ENCODE measurements around the gene ANKRD29.

ANKRD29 gene, protein sequence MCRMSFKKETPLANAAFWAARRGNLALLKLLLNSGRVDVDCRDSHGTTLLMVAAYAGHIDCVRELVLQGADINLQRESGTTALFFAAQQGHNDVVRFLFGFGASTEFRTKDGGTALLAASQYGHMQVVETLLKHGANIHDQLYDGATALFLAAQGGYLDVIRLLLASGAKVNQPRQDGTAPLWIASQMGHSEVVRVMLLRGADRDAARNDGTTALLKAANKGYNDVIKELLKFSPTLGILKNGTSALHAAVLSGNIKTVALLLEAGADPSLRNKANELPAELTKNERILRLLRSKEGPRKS

DNA sequence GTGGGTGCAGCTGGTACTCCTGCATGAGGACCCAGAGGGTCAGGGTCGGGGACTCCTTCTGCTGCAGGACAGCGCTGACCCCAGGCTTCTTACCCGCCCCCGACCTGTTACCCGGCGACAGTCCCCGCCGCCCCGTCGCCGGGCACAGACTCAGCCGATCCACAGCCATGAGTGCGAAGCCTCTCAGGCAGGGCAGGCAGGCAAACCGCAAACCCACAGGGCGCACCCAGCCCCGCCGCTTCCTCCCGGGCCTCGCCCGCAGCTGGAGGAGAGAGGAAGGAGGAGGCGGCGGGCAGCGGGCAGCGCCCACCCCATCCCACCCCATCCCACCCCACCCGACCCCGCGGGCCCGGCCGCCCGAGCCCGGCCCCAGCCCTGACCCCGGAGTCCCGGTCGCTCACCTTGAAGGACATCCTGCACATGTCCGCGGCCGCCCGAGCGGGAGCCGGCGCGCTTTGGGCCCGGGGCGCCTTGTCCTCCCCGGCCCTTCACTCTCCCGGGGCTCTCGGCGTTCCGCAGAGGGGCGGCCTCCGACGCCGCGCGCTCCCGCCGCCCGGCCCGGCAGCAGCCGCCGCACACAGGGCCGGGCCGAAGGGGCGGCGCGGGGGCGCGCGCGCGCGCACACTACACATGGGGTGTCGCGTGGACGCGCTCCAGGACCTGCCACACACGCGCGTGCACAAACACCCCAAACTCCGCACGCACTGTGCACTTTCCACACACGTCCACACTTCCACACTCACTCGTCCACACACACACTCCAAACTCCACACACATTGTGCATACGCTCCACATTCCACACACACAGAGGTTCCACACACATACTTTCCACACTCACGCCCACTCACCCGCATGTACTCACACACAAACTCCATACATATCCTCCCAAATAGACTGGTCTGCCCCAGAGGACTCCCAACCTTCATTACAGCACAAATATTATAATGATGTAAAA is at the start of gene ANKRD29:
ANKRD29 (minus strand) TSS at position 603 of the 955 bp plus-strand sequence; CDS start at position 422, 181 bp downstream.
- DNase-seq: peak; percentile 39 to 65

DNA sequence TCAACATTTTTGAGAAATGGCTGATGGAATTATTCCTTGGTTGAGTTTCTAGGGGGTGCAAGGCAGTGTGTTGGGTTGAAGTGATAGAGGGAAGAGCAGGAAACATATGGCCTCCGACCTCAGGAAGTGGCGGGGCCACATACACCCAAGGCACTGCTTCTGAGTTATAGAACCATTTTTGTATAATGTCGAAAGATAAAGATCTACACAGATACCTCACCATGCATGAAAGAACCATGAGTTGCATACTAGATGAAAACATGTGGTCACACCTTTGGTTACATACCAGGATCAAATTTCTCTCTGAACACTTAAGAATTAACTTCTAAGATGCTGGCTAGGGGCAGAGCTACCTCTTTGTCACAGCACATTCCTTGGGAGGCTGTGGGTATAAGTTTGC is 49.7 kb upstream of the ANKRD29 start:
- DNase-seq: no peak

DNA sequence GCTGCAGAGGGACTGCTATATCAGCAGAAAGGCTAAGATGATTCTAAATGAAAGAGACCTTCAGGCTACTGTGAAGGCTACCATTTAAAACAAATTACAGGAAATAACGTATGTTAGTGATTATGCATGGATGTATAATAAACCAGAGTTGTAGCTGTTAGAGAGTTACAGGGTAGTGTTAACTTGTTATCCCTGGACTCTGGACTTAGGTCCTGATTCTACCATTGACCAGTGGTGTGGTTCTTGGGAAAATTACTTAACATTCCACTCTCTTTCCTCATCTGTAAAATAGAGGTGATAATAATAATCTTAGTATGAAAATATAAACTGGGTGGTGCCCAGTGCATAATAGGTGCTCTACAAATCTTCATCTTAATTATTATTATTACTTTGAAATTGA is 48.7 kb upstream of the ANKRD29 start:
- DNase-seq: no peak

DNA sequence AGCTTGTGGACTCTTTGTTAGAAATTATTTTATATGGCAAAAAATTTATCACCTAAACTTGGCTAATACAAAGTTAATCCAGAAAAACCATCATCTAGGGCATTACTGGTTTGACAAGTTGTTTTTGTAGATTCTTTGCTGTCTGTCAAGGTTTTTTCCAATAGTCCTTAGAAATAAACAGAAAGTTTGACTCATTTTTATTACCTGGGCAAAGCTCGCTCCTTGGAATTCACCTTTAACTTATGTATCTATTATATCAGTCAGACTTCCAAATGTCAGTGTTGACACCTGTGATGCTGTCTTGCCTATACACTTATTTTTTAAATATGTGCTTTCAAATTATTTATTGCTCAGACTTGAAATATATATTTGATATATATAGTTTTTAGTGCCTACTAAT is 48.2 kb upstream of the ANKRD29 start:
- DNase-seq: no peak

DNA sequence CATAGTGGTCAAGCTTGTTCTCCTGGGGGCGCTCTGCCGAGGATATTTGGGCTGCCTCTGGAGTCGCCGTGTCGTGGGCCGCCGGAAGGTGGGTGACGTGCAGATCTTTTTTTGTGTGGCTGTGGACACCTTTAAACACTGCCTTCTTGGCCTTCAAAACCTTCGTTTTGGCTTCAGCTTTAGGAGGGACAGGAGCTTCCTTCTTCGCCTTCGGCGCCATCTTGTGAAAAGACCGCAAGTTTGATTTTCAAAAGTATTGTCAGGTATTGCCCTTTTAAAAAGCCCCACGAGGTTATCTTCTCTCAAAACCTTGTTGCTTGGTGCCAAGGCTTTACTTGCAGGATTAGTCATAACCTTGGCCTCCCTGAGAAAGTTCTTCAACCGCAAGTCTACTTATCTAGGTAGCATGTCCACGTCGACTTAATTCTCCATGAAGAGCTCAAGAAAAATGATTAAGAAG is 47.4 kb upstream of the ANKRD29 start:
- no peak for DNase-seq

DNA sequence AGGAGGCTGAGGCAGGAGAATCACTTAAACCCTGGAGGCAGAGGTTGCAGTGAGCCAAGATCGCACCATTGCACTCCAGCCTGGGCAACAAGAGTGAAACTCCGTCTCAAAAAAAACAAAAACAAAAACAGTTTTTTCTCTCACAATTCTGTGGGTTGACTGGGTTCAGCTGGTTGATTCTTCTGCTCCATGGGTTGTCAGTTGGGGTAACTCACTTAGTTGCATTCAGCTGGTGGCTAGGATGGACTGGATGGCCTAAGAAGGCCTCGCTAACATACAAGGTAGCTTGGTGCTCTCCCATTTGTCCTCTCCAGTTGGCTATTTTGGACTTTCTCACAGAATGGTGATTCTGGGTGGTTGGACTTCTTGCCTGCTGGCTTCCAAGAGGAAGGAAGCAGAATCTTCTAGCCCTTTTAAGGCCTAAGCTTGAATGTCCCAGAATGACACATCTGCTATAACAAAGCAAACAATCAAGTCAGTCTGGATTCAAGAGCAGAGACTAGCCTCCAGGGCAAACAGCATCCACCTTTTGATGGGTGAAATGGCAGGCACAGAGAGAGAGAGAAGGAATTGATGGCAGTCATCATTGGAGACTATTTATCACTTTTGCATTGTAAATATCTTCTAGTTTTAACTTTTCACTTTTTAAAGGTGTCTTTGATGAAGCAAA is 44.4 kb upstream of the ANKRD29 start:
- no peak for DNase-seq

DNA sequence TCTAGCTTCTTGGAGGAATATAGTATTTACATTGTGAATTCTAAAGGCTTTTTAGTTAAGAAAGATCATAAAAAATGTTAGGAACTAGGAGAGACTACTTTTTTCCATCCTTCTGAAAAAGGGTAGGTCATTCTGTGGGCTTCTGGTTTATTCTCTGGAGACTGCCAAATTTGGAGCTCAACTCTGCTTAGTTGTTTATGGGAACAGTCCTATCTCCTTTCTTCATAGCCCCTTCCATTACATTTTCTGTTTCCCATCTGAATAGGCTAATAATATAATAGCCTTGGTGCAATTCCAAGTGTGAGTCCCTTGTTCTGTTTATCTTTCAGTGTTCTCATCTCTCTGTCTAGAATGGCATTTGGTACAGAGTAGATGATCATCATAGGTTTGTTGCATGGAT is 42.1 kb upstream of the ANKRD29 start:
- DNase-seq: no peak

DNA sequence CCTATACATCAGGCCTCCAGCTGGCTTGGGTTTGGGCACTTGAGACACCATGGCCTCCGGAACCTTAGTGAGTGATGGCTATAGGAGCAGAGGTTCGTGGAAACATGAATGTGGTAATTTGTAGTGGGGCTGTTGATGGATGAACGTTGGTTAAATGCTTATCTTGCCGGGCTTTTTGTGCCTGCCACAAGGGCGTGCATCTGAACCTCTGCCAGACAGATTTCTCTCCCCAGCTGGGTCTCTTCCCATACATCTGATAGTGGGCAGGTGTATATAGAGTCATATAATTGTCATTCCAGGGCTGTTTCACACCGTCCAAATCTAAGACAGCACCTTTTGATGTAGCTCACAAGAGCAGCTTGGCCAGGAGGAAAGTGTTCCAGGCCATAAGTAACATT is 41.3 kb upstream of the ANKRD29 start:
- DNase-seq: no peak

DNA sequence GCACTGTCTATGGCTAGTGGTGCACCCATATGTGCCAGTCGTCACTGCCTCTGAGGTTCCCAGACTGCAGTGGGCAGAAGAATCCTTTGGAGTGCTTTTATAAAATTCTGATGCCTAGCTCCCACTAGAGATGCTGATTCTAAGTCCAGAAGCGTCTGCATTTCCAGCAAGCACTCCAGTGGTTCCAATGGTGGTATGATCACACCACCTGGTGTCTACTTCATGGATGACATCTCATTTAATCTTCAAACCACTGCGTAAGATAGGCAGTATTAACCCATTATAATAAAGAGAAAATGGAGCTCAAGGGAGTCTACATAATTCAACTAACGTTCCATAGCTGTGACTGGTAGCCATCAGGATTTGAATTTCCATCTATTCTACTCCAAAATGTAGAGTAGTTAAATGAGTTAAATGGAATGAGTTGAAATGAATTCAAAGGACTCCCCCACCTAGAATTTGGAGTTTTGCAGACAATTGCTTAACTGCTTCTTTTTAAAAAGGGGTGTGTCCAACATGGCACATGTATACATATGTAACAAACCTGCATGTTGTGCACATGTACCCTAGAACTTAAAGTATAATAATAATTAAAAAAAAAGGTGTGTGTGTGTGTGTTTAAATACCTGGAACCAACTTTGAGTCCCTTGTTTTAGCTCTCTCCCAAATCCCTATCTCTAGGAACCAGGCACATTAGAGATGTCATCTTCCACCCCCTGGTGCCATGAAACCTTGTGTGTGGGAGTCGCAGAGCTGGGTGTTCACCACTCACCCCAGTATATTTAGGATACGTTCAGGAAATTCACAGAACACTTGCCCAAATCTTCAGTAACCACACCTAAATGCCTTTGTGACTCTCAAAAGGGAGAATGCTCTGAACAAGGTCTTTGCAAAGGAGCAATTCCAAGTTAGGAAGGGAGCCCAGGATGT is 40.6 kb upstream of the ANKRD29 start:
- DNase-seq: no peak

DNA sequence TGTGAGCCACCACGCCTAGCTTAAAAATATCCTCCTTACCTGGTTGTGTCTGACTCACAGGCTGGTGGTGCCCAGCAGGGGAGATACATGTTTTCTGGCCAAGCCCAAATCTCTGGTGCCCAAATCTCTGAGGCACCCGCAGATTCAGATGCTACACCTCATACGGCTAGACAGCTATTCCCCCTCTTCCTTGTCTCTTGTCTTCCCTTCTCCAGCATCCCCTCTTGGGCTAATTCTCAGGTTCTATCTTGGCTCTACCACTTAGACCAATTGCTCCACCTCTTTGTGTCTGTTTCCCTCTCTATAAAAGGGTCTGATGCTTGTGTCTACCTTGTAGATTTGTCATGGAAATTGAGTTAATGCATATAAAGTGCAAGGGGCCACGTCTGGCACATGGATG is 39.9 kb upstream of the ANKRD29 start:
- DNase-seq: no peak

DNA sequence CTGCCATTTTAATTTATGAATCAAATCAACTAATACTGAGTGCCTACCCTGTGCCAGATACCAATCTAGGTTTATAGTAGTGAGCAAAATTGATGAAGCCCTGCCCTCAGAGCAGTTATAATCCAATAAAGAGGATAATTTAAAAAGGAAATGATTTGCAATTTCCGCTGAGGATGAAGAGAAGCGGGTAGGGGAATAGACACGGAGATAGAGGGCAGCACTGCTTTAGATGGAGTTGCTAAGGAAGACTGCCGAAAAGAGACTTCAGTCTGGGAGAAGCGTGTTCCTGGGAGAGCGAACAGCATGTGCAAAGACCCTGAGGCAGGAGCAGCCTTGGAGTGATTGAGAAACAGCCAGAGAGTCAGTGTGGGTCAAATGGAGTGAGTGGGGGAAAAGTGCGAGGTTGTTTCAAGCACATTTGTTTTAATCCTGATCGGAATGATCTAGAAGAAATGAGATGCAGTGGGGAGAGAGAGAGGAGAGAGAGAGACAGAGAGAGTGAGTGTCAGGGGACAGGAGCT is 38.9 kb upstream of the ANKRD29 start:
- DNase-seq: no peak

DNA sequence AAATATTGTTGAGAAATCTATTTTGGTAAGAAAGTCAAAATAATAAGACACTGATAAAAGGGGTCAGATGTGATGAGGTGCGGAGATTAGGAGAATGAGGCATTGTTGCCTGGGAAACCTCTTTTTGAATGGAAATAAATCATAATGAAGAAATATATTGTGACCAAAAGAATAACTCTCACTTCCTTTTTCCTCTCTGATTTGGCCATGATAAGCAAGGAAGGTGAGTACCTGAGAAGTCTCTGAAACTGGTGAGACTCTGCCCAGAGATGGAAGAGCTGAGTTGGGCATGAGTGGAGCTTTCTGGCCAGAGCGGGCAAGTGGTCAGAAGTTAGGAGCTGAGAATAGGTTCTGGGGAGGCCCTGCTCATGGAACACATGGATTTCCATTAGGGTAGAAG is 38.3 kb upstream of the ANKRD29 start:
- no peak for DNase-seq

DNA sequence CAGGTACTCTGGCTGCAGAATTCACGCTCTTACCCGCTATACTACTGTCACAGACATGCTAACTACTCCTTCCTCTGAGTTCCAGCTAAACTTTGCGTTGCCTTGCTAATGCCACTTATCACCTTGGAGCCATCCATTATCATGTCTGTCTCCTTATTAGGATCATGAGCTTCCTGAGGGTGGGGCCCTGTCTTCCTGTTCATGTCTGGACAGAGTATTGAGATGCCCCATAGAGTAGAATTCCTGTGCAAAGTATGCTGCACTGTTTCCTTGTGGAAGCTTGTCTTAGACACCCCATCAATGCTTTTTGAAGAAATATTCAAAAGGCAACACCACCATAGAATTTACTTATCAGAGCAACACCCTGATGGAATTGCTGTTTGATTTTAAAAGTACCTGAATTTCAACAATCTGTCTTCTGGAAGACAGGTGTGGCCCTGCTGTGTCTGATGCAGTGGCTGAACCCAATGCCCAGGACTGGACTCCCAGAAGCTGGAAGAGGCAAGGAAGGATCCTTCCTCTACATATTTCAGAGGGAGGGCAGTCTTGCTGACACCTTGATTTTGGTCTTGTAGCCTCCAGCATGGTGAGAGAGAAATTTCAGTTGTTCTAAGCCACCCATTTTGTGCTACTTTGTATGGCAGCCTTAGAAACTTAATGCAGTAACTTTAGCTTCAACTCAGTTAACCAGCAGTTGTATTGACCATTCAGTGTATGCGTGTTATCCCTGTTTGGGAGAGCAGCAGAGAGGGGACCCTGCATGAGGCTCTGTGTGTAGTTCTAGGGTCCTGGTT is 32.1 kb upstream of the ANKRD29 start:
- no peak for DNase-seq

DNA sequence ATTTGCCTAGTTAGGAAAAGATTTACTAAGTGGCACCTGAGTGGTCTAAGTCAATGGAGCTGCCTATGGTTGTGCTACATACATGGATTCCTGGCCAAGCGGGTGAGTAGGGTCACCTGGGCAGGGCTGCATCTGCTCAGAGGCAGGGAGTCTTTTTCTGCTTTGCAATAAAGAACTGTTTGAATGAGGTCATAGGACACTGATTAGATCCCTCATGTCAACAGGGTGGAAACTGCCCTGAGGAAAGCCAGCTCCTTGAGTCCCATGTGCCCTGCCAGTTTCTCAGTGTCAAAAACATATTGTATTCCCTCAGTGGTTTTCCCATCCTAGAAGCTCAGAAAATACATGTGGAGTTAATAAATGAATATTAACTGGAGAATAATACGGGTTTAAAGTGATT is 31.1 kb upstream of the ANKRD29 start:
- DNase-seq: no peak

DNA sequence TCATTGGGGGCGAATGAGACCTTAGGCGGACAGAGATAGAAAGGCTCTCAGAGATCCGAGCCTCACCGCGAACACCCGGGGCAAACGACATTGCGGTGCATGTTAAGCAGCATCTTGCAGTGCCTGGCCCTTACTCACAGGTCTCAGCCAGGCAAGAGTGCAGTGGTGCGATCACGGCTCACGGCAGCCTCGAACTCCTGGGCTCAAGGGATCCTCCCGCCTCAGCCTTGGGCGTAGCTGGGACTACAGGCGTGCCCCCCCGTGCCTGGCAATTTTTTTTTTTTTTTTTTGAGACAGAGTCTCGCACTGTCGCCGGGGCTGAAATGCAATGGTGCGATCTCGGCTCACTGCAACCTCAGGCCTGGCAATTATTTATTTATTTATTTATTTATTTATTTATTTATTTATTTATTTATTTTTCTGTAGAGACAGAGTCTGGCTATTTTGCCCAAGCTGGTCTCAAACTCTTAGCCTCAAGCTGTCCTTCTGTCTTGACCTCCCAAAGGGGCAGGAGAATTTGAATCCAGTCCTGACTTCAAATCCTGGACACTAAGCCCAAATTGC is 27.9 kb upstream of the ANKRD29 start:
- no peak for DNase-seq

DNA sequence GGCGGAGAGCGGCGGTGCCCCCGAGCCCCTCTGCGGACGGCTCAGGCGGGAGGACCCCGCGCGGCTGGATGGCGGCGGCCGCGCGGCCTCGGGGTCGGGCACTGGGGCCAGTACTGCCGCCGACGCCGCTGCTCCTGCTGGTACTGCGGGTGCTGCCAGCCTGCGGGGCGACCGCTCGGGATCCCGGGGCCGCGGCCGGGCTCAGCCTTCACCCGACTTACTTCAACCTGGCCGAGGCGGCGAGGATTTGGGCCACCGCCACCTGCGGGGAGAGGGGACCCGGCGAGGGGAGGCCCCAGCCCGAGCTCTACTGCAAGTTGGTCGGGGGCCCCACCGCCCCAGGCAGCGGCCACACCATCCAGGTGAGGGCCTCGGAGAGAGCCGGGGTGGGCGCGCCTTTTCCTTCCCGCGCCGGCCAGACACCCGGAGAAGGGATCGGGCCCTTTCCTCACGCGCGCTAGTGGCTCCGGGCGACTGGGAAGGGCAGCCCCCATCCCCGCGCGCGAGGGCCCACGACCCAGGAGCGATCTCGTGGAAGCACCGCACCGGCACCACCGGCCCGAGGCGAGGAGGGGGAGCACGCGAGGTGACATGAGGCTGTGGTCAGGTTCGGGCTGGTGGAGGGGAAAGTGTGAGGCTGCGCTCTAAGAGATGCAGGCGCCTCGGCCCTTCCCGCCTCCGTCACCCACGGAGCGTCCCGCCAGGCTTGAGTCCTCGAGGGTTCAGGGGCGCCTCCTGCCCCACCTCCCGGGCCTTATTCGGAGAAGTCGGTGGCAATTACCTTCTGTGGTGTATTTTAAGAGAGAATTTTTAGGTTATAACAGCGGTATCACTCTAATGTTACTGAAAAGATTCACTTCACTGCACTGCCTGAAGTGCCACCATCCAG is 27.1 kb upstream of the ANKRD29 start:
- DNase-seq: peak; percentile 21 to 32

DNA sequence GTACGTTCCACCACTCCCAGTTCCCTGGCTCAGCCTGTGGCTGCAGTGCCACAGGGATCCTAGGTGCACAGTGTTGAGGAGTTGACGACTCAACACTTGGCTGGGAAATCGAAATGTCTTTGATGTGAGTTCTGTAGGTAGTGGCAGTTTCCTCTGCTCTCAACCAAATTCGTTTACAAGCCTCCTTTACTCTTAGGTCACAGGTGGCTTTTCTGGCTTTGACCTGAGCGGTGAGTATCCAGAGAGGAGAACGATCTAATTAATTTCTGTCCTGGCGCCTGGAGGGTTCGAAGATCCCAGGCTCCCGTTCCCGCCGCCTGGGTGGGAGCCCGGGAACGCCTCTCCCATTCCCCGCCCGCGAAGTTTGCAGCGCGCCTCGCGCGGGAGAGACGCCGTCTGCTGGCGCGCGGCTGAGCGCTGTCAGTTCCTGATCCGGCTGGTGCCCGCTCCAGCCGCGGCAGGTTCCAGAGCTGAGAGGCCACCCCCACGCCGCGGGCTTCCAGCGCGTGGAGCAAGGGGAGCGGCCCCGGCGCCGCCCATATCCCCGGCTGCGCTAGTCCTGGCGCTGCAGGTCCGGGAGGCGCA is 26.4 kb upstream of the ANKRD29 start, which contains the start of gene LAMA3:
LAMA3 (plus strand) TSS at position 423 of the 585 bp plus-strand sequence. CDS start 231 bp downstream, outside the sequence.
- DNase-seq: peak; percentile 22 to 45

DNA sequence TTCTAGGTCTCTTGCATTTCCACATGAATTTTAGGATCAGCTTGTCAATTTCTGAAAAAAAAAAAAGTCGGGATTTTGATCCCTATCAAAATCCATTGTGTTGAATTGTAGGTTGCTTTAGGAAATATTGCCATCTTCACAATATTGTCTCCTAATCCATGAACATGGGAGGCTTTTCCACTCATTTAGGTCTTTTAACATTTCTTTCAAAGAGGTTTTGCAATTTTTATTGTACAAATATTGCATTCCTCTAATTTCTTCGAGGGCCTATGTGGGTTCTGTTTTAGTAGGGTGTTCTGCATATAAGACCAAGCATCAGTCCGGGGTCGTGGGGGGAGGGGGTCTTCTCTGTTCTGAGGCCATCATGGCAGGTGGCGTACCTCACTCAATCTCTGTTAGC is 25.8 kb upstream of the ANKRD29 start:
- DNase-seq: no peak

DNA sequence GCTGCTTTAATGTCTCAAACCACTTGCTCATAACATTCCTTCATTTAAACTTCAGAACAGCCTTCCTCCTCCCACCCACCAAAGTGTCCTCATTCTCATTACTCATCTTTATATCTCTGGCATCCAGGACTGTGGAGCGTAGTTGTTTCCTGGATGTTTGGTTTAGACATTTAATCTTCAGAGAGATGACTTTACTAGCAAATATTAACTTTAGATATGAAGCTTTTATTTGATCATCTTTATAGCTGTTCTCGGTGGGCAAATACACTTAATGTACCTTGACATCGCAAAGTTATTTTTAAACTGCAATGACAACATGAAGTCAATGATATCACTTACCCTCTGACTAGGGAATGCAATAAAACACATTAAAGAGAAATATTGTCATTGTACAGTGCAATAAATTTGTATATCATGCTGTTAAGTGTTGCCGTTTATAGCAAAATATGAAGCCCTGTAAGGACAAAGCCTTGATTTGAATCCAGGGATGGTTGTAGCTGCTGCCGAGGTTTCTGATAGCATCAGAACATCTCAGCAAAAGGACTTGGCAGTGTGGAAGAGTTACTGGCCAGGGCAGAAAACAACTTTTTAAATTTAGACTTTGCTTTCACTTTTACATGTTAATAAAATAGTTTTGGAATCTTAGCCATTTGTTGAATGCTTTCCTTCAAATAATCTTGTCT is 21.9 kb upstream of the ANKRD29 start:
- no peak for DNase-seq

Data from stimulated activated CD4-positive, alpha-beta T cell treated with anti-CD3 and anti-CD28 coated beads, Interleukin-2, amount 100 ng/mL, for 24 hours (primary cell).